Mammary epithelial cell (primary cell): ENCODE results near the gene METTL14.

Experiments used
- EZH2 ChIP-seq: IDR thresholded peaks from 2 replicates; pipeline ENCODE4 v1.6.1; 2012; ENCODE audit warnings: low read length, inconsistent platforms, borderline replicate concordance
- TF ChIP-seq, protein P1 (sequence below), 2 donors: IDR thresholded peaks in 1 of 2; conservative IDR thresholded peaks in 1 of 2; 2 replicates each; pipeline ENCODE4 v1.5.1; 2011 to 2012; ENCODE audit warnings: inconsistent platforms in 2 of 2, low read length in 2 of 2, mild to moderate bottlenecking in 2 of 2, control low read depth in 1 of 2, low read depth in 1 of 2; ENCODE audit not compliant: insufficient read depth in 1 of 2; ENCODE audit errors: extremely low read depth in 1 of 2

DNA sequence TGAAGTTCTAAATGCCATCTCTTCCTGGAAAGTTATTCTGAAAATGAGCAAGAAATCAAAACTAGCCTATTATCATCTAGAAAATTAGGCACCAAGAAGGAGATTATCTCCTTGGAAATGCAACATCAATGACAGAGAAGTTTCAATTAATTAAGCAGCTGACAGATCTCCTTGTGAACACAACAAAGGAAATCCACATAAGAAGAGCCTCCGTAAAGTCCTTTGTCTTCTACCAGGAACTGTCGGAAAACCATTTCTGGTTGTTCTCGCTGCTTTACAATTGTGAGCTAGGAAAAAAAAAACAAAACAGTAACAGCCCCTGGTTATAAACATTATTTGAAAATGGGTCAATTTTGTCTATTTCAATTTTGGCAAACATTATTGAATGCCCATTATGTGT is 38.2 kb downstream of the METTL14 start:
- TF ChIP-seq, protein P1, sequence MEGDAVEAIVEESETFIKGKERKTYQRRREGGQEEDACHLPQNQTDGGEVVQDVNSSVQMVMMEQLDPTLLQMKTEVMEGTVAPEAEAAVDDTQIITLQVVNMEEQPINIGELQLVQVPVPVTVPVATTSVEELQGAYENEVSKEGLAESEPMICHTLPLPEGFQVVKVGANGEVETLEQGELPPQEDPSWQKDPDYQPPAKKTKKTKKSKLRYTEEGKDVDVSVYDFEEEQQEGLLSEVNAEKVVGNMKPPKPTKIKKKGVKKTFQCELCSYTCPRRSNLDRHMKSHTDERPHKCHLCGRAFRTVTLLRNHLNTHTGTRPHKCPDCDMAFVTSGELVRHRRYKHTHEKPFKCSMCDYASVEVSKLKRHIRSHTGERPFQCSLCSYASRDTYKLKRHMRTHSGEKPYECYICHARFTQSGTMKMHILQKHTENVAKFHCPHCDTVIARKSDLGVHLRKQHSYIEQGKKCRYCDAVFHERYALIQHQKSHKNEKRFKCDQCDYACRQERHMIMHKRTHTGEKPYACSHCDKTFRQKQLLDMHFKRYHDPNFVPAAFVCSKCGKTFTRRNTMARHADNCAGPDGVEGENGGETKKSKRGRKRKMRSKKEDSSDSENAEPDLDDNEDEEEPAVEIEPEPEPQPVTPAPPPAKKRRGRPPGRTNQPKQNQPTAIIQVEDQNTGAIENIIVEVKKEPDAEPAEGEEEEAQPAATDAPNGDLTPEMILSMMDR (conservative IDR thresholded peaks at IDR 0.05 in 1 of 2, IDR thresholded peaks at IDR 0.05 in 1 of 2; ENCODE audit: extremely low read depth in 1 of 2, insufficient read depth in 1 of 2, low read depth in 1 of 2, low read length in 2 of 2): no peak
- no peak for TF ChIP-seq EZH2
